ENCODE data around the gene KCNIP3. TPM values are rescaled to one million over a fixed set of nuclear protein-coding genes. Genes with fewer than 3 reads are reported as not detected.

KCNIP3 gene
- total and polyA plus RNA-seq, 9 of the 15 experiments (the other 6 are each of a cell fraction or from before 2014, with no cell fraction given) = 0.04 TPM; not detected in 8

DNA sequence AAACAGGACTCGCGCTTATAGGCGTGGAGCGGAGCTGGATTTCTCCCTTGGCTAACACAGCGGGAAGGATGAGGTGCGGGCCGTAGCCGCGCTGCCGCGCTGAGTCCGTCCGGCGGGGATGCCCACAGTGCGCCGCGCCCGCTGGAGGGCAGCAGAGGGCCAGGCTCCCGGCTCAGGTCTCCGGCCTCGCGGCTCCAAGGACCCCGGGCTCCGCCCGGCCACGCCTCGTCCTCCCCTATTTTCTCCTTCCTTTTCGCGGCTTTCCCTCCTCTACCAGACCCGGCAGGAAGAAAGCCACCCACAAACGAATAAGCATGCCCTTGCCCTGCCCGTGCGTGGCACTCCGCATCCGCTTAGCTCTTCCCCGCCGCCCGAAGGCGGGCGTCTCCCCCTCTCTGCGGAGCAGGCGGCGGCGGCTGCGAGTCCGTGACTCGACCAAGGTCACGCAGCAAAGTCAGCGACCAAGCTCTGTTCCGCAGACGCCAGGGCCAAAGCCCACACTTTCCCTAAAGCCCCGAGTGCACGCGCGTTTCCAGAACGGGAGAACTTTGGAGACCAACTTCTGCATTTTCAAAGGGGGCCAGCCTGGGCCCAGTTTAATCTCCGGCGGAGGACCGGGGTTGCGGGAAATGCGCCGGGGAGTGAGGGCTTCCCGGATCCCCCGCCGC lies 48.5 kb downstream of the KCNIP3 start (continued):
- TF ChIP-seq, protein P1, sequence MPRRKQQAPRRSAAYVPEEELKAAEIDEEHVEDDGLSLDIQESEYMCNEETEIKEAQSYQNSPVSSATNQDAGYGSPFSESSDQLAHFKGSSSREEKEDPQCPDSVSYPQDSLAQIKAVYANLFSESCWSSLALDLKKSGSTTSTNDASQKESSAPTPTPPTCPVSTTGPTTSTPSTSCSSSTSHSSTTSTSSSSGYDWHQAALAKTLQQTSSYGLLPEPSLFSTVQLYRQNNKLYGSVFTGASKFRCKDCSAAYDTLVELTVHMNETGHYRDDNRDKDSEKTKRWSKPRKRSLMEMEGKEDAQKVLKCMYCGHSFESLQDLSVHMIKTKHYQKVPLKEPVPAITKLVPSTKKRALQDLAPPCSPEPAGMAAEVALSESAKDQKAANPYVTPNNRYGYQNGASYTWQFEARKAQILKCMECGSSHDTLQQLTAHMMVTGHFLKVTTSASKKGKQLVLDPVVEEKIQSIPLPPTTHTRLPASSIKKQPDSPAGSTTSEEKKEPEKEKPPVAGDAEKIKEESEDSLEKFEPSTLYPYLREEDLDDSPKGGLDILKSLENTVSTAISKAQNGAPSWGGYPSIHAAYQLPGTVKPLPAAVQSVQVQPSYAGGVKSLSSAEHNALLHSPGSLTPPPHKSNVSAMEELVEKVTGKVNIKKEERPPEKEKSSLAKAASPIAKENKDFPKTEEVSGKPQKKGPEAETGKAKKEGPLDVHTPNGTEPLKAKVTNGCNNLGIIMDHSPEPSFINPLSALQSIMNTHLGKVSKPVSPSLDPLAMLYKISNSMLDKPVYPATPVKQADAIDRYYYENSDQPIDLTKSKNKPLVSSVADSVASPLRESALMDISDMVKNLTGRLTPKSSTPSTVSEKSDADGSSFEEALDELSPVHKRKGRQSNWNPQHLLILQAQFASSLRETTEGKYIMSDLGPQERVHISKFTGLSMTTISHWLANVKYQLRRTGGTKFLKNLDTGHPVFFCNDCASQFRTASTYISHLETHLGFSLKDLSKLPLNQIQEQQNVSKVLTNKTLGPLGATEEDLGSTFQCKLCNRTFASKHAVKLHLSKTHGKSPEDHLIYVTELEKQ (CRISPR knock-in tag; IDR thresholded peaks at IDR 0.05) = no peak
- TF ChIP-seq FOXP1 (CRISPR knock-in tag; IDR thresholded peaks at IDR 0.05) (no peak), HDAC2 (IDR thresholded peaks at IDR 0.05) (peak; percentile 70; the same call in 1 of the 2 replicates), NFIC (IDR thresholded peaks at IDR 0.05) (no peak), NONO (IDR thresholded peaks at IDR 0.05; ENCODE audit: low read depth in 2 of 2, low read length in 1 of 2) (no peak), SETDB1 (IDR thresholded peaks at IDR 0.05; ENCODE audit: low read length) (no peak), NCOR1 (IDR thresholded peaks at IDR 0.05) (no peak), MIER1 (IDR thresholded peaks at IDR 0.05; ENCODE audit: low read depth) (no peak), ZBTB1 (CRISPR knock-in tag; IDR thresholded peaks at IDR 0.05; ENCODE audit: borderline replicate concordance, low read depth) (0 out of 2 replicates have a peak, but pooled peaks have one; percentile 48)
- TF ChIP-seq, protein P2, sequence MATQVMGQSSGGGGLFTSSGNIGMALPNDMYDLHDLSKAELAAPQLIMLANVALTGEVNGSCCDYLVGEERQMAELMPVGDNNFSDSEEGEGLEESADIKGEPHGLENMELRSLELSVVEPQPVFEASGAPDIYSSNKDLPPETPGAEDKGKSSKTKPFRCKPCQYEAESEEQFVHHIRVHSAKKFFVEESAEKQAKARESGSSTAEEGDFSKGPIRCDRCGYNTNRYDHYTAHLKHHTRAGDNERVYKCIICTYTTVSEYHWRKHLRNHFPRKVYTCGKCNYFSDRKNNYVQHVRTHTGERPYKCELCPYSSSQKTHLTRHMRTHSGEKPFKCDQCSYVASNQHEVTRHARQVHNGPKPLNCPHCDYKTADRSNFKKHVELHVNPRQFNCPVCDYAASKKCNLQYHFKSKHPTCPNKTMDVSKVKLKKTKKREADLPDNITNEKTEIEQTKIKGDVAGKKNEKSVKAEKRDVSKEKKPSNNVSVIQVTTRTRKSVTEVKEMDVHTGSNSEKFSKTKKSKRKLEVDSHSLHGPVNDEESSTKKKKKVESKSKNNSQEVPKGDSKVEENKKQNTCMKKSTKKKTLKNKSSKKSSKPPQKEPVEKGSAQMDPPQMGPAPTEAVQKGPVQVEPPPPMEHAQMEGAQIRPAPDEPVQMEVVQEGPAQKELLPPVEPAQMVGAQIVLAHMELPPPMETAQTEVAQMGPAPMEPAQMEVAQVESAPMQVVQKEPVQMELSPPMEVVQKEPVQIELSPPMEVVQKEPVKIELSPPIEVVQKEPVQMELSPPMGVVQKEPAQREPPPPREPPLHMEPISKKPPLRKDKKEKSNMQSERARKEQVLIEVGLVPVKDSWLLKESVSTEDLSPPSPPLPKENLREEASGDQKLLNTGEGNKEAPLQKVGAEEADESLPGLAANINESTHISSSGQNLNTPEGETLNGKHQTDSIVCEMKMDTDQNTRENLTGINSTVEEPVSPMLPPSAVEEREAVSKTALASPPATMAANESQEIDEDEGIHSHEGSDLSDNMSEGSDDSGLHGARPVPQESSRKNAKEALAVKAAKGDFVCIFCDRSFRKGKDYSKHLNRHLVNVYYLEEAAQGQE (IDR thresholded peaks at IDR 0.05; ENCODE audit: borderline replicate concordance) = peak; percentile 25; the same call in 1 of the 2 replicates
- TF ChIP-seq, protein P2 (CRISPR knock-in tag; IDR thresholded peaks at IDR 0.05; ENCODE audit: low read depth) = no peak
- TF ChIP-seq, protein P3, sequence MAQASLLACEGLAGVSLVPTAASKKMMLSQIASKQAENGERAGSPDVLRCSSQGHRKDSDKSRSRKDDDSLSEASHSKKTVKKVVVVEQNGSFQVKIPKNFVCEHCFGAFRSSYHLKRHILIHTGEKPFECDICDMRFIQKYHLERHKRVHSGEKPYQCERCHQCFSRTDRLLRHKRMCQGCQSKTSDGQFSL (CRISPR knock-in tag; IDR thresholded peaks at IDR 0.05) = no peak
- TF ChIP-seq, protein P3 (tag; IDR thresholded peaks at IDR 0.05) = no peak
- TF ChIP-seq, protein P4, sequence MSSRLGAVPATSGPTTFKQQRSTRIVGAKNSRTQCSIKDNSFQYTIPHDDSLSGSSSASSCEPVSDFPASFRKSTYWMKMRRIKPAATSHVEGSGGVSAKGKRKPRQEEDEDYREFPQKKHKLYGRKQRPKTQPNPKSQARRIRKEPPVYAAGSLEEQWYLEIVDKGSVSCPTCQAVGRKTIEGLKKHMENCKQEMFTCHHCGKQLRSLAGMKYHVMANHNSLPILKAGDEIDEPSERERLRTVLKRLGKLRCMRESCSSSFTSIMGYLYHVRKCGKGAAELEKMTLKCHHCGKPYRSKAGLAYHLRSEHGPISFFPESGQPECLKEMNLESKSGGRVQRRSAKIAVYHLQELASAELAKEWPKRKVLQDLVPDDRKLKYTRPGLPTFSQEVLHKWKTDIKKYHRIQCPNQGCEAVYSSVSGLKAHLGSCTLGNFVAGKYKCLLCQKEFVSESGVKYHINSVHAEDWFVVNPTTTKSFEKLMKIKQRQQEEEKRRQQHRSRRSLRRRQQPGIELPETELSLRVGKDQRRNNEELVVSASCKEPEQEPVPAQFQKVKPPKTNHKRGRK (tag; IDR thresholded peaks at IDR 0.05) = no peak

Data from K562 (cell line).